Mesendoderm (in vitro differentiated cells): Measurements from ENCODE around the gene C10orf95.

ENCODE experiments used
- DNase-seq: peaks from one replicate; pipeline ENCODE4 v3.0.0; 2013
- H2AK5ac ChIP-seq: 2 replicates; pipeline ENCODE4 v1.6.1; 2013; ENCODE audit warnings: low read length, inconsistent platforms
- H2BK120ac ChIP-seq: 2 replicates; pipeline ENCODE4 v1.6.1; 2013; ENCODE audit warnings: low read depth, mild to moderate bottlenecking, low read length, moderate library complexity, mixed read lengths
- H2BK15ac ChIP-seq: replicated peaks from 2 replicates; pipeline ENCODE4 v1.6.1; 2013; ENCODE audit warnings: low read depth, mild to moderate bottlenecking, moderate library complexity
- H2BK5ac ChIP-seq: 2 replicates; pipeline ENCODE4 v1.6.1; 2013; ENCODE audit warnings: low read length, inconsistent platforms
- H3K18ac ChIP-seq: 2 replicates; pipeline ENCODE4 v1.6.1; 2013; ENCODE audit warnings: mild to moderate bottlenecking, low read length, mixed read lengths
- H3K23ac ChIP-seq: one replicate; pipeline ENCODE4 v1.6.1; 2013; ENCODE audit warnings: low read length
- H3K27ac ChIP-seq: 2 replicates; pipeline ENCODE4 v1.5.1; 2013; ENCODE audit warnings: low read depth, mild to moderate bottlenecking, inconsistent platforms, low read length, moderate library complexity
- H3K27me3 ChIP-seq: 2 replicates; pipeline ENCODE4 v1.6.1; 2013; ENCODE audit warnings: low read length, control low read depth, mild to moderate bottlenecking, inconsistent platforms; ENCODE audit not compliant: insufficient read depth, poor library complexity
- H3K36me3 ChIP-seq: 2 replicates; pipeline ENCODE4 v1.6.1; 2013; ENCODE audit warnings: low read length, inconsistent platforms; ENCODE audit not compliant: control insufficient read depth, insufficient read depth
- H3K4ac ChIP-seq: one replicate; pipeline ENCODE4 v1.6.1; 2013; ENCODE audit warnings: low read depth, mild to moderate bottlenecking, low read length, moderate library complexity
- H3K4me1 ChIP-seq: 2 replicates; pipeline ENCODE4 v1.6.1; 2013; ENCODE audit warnings: low read depth, low read length, inconsistent platforms; ENCODE audit not compliant: control insufficient read depth
- H3K4me2 ChIP-seq: 2 replicates; pipeline ENCODE4 v1.6.1; 2013; ENCODE audit warnings: low read length
- H3K4me3 ChIP-seq: 2 replicates; pipeline ENCODE4 v1.5.1; 2013; ENCODE audit warnings: mild to moderate bottlenecking, low read length
- H3K56ac ChIP-seq: one replicate; pipeline ENCODE4 v1.6.1; 2013; ENCODE audit warnings: low read length
- H3K79me1 ChIP-seq: 2 replicates; pipeline ENCODE4 v1.6.1; 2013; ENCODE audit warnings: low read length, inconsistent platforms
- H3K79me2 ChIP-seq: 2 replicates; pipeline ENCODE4 v1.6.1; 2013; ENCODE audit warnings: mild to moderate bottlenecking, low read length; ENCODE audit not compliant: control insufficient read depth, insufficient read depth
- H3K9ac ChIP-seq: 2 replicates; pipeline ENCODE4 v1.6.1; 2013; ENCODE audit warnings: low read length, inconsistent platforms
- H4K5ac ChIP-seq: one replicate; pipeline ENCODE4 v1.6.1; 2013; ENCODE audit warnings: low read length
- H4K8ac ChIP-seq: one replicate; pipeline ENCODE4 v1.6.1; 2013; ENCODE audit warnings: low read depth, mild to moderate bottlenecking, control low read depth, low read length, moderate library complexity
- WGBS: extraction: QIAGEN DNeasy Blood & Tissue Kit; methylation state at CpG from one replicate; pipeline ENCODE4 v1.1.7; 2013; ENCODE audit warnings: low lambda C conversion rate, missing lambda C conversion rate; ENCODE audit not compliant: insufficient coverage; ENCODE audit errors: extremely low coverage; 5-methylcytosine and 5-hydroxymethylcytosine counted together

The C10orf95 gene

GRCh38 chr10:102431452-102432124, 19.8 kb downstream of the C10orf95 start:
- Histone ChIP-seq H3K4me1 (peaks cover 3% of the 10 kb centered on the region), H3K56ac (peak overlapping the region; percentile 90), H3K4me3 (peak overlapping the region; percentile 51), H4K8ac (no peak overlapping the region), H3K4me2 (peak overlapping the region; percentile 68), H3K79me2 (no peaks in the 10 kb centered on the region), H2AK5ac (peak overlapping the region; percentile 31), H3K36me3 (no peaks in the 10 kb centered on the region), H4K5ac (no peak overlapping the region), H2BK120ac (no peak overlapping the region), H2BK5ac (no peak overlapping the region), H2BK15ac (no peak overlapping the region), H3K27ac (no peak overlapping the region), H3K23ac (no peak overlapping the region), H3K27me3 (no peaks in the 10 kb centered on the region), H3K18ac (peak overlapping the region; percentile 51), H3K4ac (peak overlapping the region; percentile 49), H3K79me1 (peaks cover 3% of the 10 kb centered on the region), H3K9ac (peak overlapping the region; percentile 80)
- WGBS: no CpG with 5 or more reads among the region's 4 CpGs
- peak; percentile 55 for DNase-seq

DNA sequence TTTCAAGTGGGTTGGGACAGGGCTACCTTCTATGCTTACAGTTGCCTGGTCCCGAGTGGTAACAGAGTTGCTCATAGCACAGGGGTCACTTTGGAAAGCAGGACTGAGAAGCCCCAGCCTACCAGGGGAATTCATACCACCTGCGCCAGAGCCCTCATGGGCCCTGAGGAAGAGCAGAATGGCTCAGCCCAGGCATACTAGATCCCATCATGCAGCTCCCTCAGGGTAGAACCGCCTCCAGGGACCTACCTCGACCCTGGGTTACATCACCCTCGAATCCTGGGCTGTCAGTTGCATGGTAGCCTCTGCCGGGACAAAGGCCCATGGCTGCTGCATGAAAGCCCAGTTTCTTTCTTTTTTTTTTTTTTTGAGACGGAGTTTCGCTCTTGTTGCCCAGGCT, 21.9 kb downstream of the C10orf95 start:
- H3K18ac ChIP-seq: no peak overlapping the region
- no peaks in the 10 kb centered on the region for H3K4me1 ChIP-seq
- H2AK5ac ChIP-seq: no peak overlapping the region
- H3K79me1 ChIP-seq: peaks cover 3% of the 10 kb centered on the region
- H4K8ac ChIP-seq: no peak overlapping the region
- H3K9ac ChIP-seq: no peak overlapping the region
- H3K4me3 ChIP-seq: no peak overlapping the region
- no peak overlapping the region for H3K27ac ChIP-seq
- no peak overlapping the region for H4K5ac ChIP-seq
- no CpG with 5 or more reads among the region's 8 CpGs for WGBS
- H3K56ac ChIP-seq: no peak overlapping the region
- H3K36me3 ChIP-seq: no peaks in the 10 kb centered on the region
- H3K23ac ChIP-seq: no peak overlapping the region
- no peak overlapping the region for H3K4me2 ChIP-seq
- H2BK15ac ChIP-seq: no peak overlapping the region
- H3K79me2 ChIP-seq: no peaks in the 10 kb centered on the region
- H3K4ac ChIP-seq: no peak overlapping the region
- H3K27me3 ChIP-seq: no peaks in the 10 kb centered on the region
- no peak for DNase-seq
- H2BK5ac ChIP-seq: no peak overlapping the region
- no peak overlapping the region for H2BK120ac ChIP-seq

DNA sequence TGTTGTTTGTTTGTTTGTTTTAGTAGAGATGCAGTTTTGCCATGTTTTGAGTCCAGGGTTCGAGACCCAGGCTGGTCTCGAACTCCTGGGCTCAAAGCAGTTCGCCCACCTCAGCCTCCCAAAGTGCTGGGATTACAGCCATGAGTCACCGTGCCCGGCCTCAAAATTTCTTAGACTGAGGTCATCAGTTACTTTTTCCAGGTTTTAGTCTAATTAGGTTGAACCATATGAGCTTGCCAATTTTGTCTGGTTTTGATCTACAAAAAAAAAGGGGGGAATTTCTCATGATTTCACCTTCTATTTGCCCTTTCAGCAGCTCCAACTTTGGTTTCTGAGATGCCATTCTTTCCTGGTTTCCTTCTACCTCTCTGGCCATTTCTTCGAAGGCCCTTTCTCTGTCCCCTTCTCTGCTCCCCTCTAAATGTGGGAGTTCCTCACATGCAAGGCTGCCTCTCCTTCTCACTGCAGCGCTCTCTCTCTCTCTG, 24.5 kb downstream of the C10orf95 start:
- H3K4me3 ChIP-seq: no peak overlapping the region
- no peak overlapping the region for H2BK5ac ChIP-seq
- no peak overlapping the region for H3K56ac ChIP-seq
- no peak overlapping the region for H4K8ac ChIP-seq
- no peaks in the 10 kb centered on the region for H3K27me3 ChIP-seq
- no peaks in the 10 kb centered on the region for H3K36me3 ChIP-seq
- no peak overlapping the region for H3K18ac ChIP-seq
- no peak overlapping the region for H2BK120ac ChIP-seq
- H3K9ac ChIP-seq: no peak overlapping the region
- no peak overlapping the region for H3K23ac ChIP-seq
- H4K5ac ChIP-seq: no peak overlapping the region
- H3K27ac ChIP-seq: no peak overlapping the region
- no peak overlapping the region for H2BK15ac ChIP-seq
- no peak overlapping the region for H3K4ac ChIP-seq
- H3K79me2 ChIP-seq: no peaks in the 10 kb centered on the region
- H3K79me1 ChIP-seq: peaks cover 3% of the 10 kb centered on the region
- no peak overlapping the region for H3K4me2 ChIP-seq
- peaks cover 5% of the 10 kb centered on the region for H3K4me1 ChIP-seq
- no CpG with 5 or more reads among the region's 7 CpGs for WGBS
- H2AK5ac ChIP-seq: no peak overlapping the region
- DNase-seq: no peak

GRCh38 chr10:102425444-102425843, 25.9 kb downstream of the C10orf95 start:
- Histone ChIP-seq H3K18ac (no peak overlapping the region), H3K36me3 (no peaks in the 10 kb centered on the region), H4K8ac (no peak overlapping the region), H2BK15ac (no peak overlapping the region), H2BK5ac (no peak overlapping the region), H3K79me1 (no peaks in the 10 kb centered on the region), H3K4ac (no peak overlapping the region), H3K4me2 (no peak overlapping the region), H3K4me3 (no peak overlapping the region), H3K79me2 (no peaks in the 10 kb centered on the region), H2BK120ac (no peak overlapping the region), H3K27ac (no peak overlapping the region), H3K56ac (no peak overlapping the region), H3K23ac (no peak overlapping the region), H2AK5ac (no peak overlapping the region), H4K5ac (no peak overlapping the region), H3K4me1 (peaks cover 5% of the 10 kb centered on the region), H3K27me3 (no peaks in the 10 kb centered on the region), H3K9ac (no peak overlapping the region)
- no CpG with 5 or more reads among the region's 1 CpG for WGBS
- DNase-seq: no peak

DNA sequence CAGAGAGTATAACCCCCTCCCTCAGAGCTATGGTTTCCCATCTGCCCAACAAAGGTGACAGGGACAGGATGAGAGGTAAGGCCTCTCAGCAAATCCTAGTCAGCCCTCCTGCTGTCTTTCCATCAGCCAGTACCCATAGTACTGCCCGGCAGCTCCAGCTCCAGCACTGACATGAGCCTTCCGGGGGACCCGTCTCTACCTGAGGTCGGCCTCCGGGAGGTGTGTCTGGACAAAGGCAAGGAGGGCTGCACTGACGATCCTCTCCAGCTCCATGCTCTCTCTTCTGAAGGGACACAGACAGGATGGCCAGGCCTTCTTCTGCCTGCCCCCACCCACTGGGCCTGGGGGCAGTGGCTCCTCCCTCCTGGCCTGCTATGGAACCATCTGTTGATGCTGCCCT, 26.4 kb downstream of the C10orf95 start:
- H4K5ac ChIP-seq: no peak overlapping the region
- H3K36me3 ChIP-seq: no peaks in the 10 kb centered on the region
- H2BK5ac ChIP-seq: no peak overlapping the region
- no peak overlapping the region for H3K27ac ChIP-seq
- H3K4me2 ChIP-seq: no peak overlapping the region
- H3K56ac ChIP-seq: no peak overlapping the region
- no peak overlapping the region for H2AK5ac ChIP-seq
- no peak overlapping the region for H2BK15ac ChIP-seq
- H3K18ac ChIP-seq: no peak overlapping the region
- no peaks in the 10 kb centered on the region for H3K79me2 ChIP-seq
- no peak overlapping the region for H3K4me3 ChIP-seq
- DNase-seq: no peak
- no peak overlapping the region for H3K9ac ChIP-seq
- no peak overlapping the region for H3K4ac ChIP-seq
- H3K27me3 ChIP-seq: no peaks in the 10 kb centered on the region
- H3K23ac ChIP-seq: no peak overlapping the region
- no peak overlapping the region for H2BK120ac ChIP-seq
- WGBS: no CpG with 5 or more reads among the region's 6 CpGs
- no peak overlapping the region for H4K8ac ChIP-seq
- peaks cover 5% of the 10 kb centered on the region for H3K4me1 ChIP-seq
- no peaks in the 10 kb centered on the region for H3K79me1 ChIP-seq

DNA sequence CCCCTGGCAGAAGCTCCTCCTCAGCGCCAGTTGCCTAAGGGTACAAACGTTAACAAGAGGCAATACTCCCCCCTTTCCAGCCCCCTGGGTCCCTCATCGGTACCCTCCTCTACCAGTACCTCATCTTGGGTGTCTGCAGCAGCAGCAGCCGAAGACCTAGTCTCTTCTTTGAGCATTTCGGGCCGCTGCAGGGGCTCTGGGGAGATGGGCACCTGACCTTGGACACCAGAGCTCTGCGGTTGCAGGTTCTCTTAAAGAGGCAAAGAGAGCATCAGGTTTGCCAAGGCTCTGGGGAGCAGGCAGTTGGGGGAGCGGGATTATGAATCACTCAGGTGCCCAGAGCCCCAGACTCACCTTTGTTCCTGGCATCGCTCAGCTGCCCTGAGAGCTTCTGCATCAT, 27.2 kb downstream of the C10orf95 start:
- Histone ChIP-seq H3K27ac (no peak overlapping the region), H3K56ac (no peak overlapping the region), H2BK120ac (no peak overlapping the region), H2AK5ac (no peak overlapping the region), H2BK5ac (no peak overlapping the region), H3K23ac (no peak overlapping the region), H4K8ac (no peak overlapping the region), H3K36me3 (no peaks in the 10 kb centered on the region), H3K4me3 (no peak overlapping the region), H3K4me1 (peaks cover 5% of the 10 kb centered on the region), H3K79me1 (no peaks in the 10 kb centered on the region), H3K18ac (no peak overlapping the region), H3K79me2 (no peaks in the 10 kb centered on the region), H4K5ac (no peak overlapping the region), H2BK15ac (no peak overlapping the region), H3K4me2 (no peak overlapping the region), H3K4ac (no peak overlapping the region), H3K9ac (no peak overlapping the region), H3K27me3 (no peaks in the 10 kb centered on the region)
- DNase-seq: no peak
- WGBS: no CpG with 5 or more reads among the region's 9 CpGs
